ENCODE measurements around the gene SPOCK1.

SPOCK1 gene

GRCh38 chr5:137215261-137215660, 283.9 kb downstream of the SPOCK1 start:
- TF ChIP-seq, protein P1, sequence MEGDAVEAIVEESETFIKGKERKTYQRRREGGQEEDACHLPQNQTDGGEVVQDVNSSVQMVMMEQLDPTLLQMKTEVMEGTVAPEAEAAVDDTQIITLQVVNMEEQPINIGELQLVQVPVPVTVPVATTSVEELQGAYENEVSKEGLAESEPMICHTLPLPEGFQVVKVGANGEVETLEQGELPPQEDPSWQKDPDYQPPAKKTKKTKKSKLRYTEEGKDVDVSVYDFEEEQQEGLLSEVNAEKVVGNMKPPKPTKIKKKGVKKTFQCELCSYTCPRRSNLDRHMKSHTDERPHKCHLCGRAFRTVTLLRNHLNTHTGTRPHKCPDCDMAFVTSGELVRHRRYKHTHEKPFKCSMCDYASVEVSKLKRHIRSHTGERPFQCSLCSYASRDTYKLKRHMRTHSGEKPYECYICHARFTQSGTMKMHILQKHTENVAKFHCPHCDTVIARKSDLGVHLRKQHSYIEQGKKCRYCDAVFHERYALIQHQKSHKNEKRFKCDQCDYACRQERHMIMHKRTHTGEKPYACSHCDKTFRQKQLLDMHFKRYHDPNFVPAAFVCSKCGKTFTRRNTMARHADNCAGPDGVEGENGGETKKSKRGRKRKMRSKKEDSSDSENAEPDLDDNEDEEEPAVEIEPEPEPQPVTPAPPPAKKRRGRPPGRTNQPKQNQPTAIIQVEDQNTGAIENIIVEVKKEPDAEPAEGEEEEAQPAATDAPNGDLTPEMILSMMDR (IDR thresholded peaks at IDR 0.05): no peak

- TF ChIP-seq, protein P1 (IDR thresholded peaks at IDR 0.05): no peak
Measured at GRCh38 chr5:137214446-137215189, 284.5 kb downstream of the SPOCK1 start.

DNA sequence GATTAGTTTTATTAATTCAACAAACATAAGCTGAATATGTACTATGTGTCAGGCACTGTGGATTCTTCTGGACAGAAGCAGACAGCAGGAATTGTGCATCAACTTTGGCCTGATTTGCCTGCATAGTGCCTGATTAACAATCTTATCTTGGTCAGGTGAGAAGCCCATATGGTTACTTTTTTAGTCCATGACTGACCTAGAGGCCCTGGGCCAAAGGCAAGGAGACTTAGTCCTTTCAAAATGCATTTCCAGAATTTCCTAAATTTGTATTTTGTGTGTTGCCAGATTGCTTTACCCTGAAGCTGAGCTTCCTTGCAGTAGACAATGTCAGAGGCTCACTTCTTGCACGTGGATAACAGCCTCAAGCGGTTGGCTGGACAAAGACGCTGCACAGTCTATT, 286.7 kb downstream of the SPOCK1 start:
- TF ChIP-seq, protein P1 (IDR thresholded peaks at IDR 0.05): no peak

GRCh38 chr5:137209232-137209809, 289.8 kb downstream of the SPOCK1 start:
- TF ChIP-seq, protein P1 (IDR thresholded peaks at IDR 0.05): no peak

GRCh38 chr5:137207023-137207760, 291.9 kb downstream of the SPOCK1 start:
- TF ChIP-seq, protein P1 (IDR thresholded peaks at IDR 0.05): no peak

GRCh38 chr5:137206030-137206715, 293.0 kb downstream of the SPOCK1 start:
- TF ChIP-seq, protein P1 (IDR thresholded peaks at IDR 0.05): no peak
